Activated naive CD8-positive, alpha-beta T cell (primary cell): ENCODE measurements around the gene TMEM119.
"Not testable (repeated sequence)": the region's sequence is repeated elsewhere in the genome, so short reads cannot be mapped to it uniquely, and the experiment has no call there.

Experiments
- H3K27ac Mint-ChIP-seq: one replicate; pipeline ENCODE4 v1.8.0; 2021; ENCODE audit warnings: mixed read lengths
- H3K27me3 Mint-ChIP-seq: one replicate; pipeline ENCODE4 v1.8.0; 2021; ENCODE audit warnings: mixed read lengths
- H3K36me3 Mint-ChIP-seq: one replicate; pipeline ENCODE4 v1.8.0; 2021; ENCODE audit warnings: mixed read lengths
- H3K4me1 Mint-ChIP-seq: one replicate; pipeline ENCODE4 v1.8.0; 2021; ENCODE audit warnings: low read depth, mixed read lengths
- H3K4me3 Mint-ChIP-seq: one replicate; pipeline ENCODE4 v1.8.0; 2021; ENCODE audit warnings: mild to moderate bottlenecking, mixed read lengths
- H3K9me3 Mint-ChIP-seq: one replicate; pipeline ENCODE4 v1.8.0; 2021; ENCODE audit warnings: low read depth, mixed read lengths

Gene TMEM119

DNA sequence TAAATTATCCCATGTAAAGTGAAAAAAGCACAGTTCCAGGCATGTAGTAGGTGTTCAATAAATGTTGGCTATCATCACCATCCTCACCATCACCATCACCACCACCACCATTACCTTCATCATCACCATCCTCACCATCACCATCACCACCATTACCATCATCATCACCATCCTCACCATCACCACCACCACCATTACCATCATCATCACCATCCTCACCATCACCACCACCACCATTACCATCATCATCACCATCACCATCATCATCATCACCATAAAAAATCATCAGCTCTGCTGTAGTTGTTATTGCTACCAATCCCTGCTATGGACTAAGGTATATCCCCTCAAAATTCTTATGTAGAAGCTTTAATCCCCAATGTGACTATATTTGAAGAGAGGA lies 20.4 kb downstream of the TMEM119 start:
- Mint-ChIP-seq H3K4me3 (no peak overlapping the region), H3K9me3 (peaks cover 7% of the 10 kb centered on the region), H3K27me3 (no peaks in the 10 kb centered on the region), H3K36me3 (no peaks in the 10 kb centered on the region), H3K4me1 (peaks cover 44% of the 10 kb centered on the region), H3K27ac (peak overlapping the region; percentile 28)

GRCh38 chr12:108576660-108577234 lies 21.1 kb downstream of the TMEM119 start:
- H3K4me3 Mint-ChIP-seq = no peak overlapping the region
- H3K4me1 Mint-ChIP-seq = peaks cover 49% of the 10 kb centered on the region
- H3K27me3 Mint-ChIP-seq = no peaks in the 10 kb centered on the region
- H3K9me3 Mint-ChIP-seq = peaks cover 7% of the 10 kb centered on the region
- no peaks in the 10 kb centered on the region for H3K36me3 Mint-ChIP-seq
- peak overlapping the region; percentile 64 for H3K27ac Mint-ChIP-seq

GRCh38 chr12:108575199-108575912 lies 22.5 kb downstream of the TMEM119 start:
- H3K4me1 Mint-ChIP-seq = peaks cover 61% of the 10 kb centered on the region

DNA sequence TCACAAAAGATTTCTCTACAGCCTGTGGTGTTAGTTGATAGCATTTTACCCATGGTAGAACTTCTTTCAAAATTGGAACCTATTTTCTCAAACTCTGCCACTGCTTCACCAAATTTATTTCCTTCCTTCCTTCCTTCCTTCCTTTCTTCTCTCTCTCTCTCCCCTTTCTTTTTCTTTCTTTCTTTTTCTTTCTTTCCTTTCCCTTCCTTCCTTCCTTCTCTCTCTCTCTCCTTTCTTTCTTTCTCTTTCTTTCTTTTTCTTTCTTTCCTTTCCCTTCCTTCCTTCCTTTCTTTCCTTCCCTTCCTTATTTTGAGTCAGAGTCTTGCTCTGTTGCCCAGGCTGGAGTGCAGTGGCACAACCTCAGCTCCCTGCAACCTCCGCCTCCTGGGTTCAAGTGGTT lies 23.6 kb downstream of the TMEM119 start:
- not testable (repeated sequence) for H3K4me3 Mint-ChIP-seq, H3K27me3 Mint-ChIP-seq, H3K36me3 Mint-ChIP-seq, H3K9me3 Mint-ChIP-seq, H3K27ac Mint-ChIP-seq
- peaks cover 72% of the 10 kb centered on the region for H3K4me1 Mint-ChIP-seq

More at GRCh38 chr12:108575199-108575912, 22.5 kb downstream of the TMEM119 start:
- Mint-ChIP-seq H3K36me3 (no peaks in the 10 kb centered on the region), H3K27ac (peak overlapping the region; percentile 34), H3K27me3 (no peaks in the 10 kb centered on the region), H3K4me3 (peak overlapping the region; percentile 68), H3K9me3 (peaks cover 7% of the 10 kb centered on the region)

GRCh38 chr12:108573317-108573716 lies 24.6 kb downstream of the TMEM119 start:
- no peaks in the 10 kb centered on the region for H3K9me3 Mint-ChIP-seq
- peak overlapping the region; percentile 79 for H3K27ac Mint-ChIP-seq
- peaks cover 6% of the 10 kb centered on the region for H3K36me3 Mint-ChIP-seq
- H3K27me3 Mint-ChIP-seq = no peaks in the 10 kb centered on the region
- H3K4me1 Mint-ChIP-seq = peaks cover 79% of the 10 kb centered on the region
- peak overlapping the region; percentile 4 for H3K4me3 Mint-ChIP-seq

- Mint-ChIP-seq H3K4me3 (no peak overlapping the region), H3K27me3 (no peaks in the 10 kb centered on the region), H3K9me3 (no peaks in the 10 kb centered on the region), H3K36me3 (peaks cover 8% of the 10 kb centered on the region), H3K4me1 (peaks cover 88% of the 10 kb centered on the region), H3K27ac (no peak overlapping the region)
Observed at GRCh38 chr12:108572166-108572790, 25.6 kb downstream of the TMEM119 start.

DNA sequence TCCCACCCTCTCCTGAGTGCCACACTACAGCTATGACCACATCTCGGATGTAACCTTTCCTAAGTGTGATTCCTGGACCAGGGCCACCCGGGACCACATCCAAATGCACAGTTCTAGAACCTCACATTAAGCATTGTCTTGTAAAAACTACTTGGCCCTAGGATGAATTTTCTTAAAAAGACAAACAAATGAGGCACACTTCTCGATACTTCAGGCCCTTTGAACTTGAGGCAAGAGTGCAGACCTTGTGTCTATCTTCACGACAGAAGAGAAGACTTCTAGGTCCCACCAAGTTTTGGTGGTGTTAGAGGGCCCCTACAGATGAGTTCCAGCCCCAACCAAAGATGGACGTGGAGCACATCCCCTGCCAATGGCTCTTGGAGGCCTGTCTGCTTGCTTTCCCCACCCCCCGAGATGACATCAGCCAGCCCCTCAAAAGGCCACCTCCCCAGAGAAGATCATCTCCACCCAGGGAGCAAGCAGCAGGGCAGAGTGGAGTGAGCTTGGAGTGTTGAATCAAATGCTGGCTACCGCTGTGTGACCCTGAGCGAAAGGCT lies 26.2 kb downstream of the TMEM119 start:
- Mint-ChIP-seq H3K36me3 (peaks cover 8% of the 10 kb centered on the region), H3K27ac (no peak overlapping the region), H3K27me3 (no peaks in the 10 kb centered on the region), H3K4me1 (peaks cover 90% of the 10 kb centered on the region), H3K9me3 (no peaks in the 10 kb centered on the region), H3K4me3 (no peak overlapping the region)

- peak overlapping the region; percentile 38 for H3K4me3 Mint-ChIP-seq
Observed at GRCh38 chr12:108570743-108571608, 26.9 kb downstream of the TMEM119 start.

DNA sequence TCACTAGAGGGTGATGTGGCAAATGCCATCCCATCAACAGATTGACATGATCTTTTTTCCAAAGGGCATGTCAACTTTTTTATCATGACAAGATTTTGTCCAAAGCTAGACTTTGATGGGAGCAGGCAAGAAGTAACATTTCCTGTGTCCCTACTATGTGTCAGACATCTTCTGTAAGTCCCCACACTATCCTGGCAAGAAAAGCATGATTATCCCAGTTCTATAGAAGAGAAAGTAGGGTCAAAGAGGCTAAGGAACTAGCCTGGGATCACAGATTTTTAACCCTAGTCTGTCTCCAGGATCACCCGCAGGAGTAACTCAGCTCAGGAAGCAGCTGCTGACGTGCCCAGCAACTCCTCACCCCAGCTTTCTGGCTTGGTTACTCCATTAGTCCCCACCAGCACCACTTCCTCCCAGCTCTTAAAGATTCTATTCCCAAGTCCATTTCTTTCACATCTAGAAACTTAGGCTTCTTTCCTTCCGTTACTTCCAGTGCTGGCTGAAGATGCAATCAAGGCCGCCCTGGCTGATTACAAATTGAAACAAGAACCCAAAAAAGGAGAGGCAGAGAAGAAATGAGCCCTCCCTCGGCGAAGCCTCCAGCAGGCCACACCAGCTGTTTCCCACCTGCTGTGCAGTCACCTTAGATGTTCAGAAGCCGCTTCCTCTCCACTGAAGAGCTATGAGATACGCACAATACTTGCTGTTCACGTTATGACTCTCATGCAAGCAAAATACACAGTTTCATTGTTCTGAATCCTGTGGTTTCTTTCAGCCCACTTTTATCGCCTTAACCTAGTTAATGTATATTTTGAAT lies 29.3 kb downstream of the TMEM119 start:
- Mint-ChIP-seq H3K27me3 (no peaks in the 10 kb centered on the region), H3K4me3 (peak overlapping the region; percentile 82), H3K27ac (peak overlapping the region; percentile 94), H3K9me3 (no peaks in the 10 kb centered on the region), H3K4me1 (peaks cover 87% of the 10 kb centered on the region), H3K36me3 (peaks cover 8% of the 10 kb centered on the region)

More at GRCh38 chr12:108570743-108571608, 26.9 kb downstream of the TMEM119 start:
- H3K27me3 Mint-ChIP-seq = no peaks in the 10 kb centered on the region
- H3K36me3 Mint-ChIP-seq = peaks cover 8% of the 10 kb centered on the region
- H3K27ac Mint-ChIP-seq = peak overlapping the region; percentile 81
- H3K9me3 Mint-ChIP-seq = no peaks in the 10 kb centered on the region
- H3K4me1 Mint-ChIP-seq = peaks cover 91% of the 10 kb centered on the region

- no peaks in the 10 kb centered on the region for H3K9me3 Mint-ChIP-seq
- peak overlapping the region; percentile 94 for H3K27ac Mint-ChIP-seq
- peaks cover 79% of the 10 kb centered on the region for H3K4me1 Mint-ChIP-seq
- no peaks in the 10 kb centered on the region for H3K27me3 Mint-ChIP-seq
- H3K4me3 Mint-ChIP-seq = peak overlapping the region; percentile 82
- peaks cover 8% of the 10 kb centered on the region for H3K36me3 Mint-ChIP-seq
Observed at GRCh38 chr12:108567406-108568337, 30.2 kb downstream of the TMEM119 start.

GRCh38 chr12:108566452-108566851 lies 31.4 kb downstream of the TMEM119 start:
- peak overlapping the region; percentile 27 for H3K4me3 Mint-ChIP-seq
- peaks cover 70% of the 10 kb centered on the region for H3K4me1 Mint-ChIP-seq
- no peaks in the 10 kb centered on the region for H3K27me3 Mint-ChIP-seq
- H3K9me3 Mint-ChIP-seq = no peaks in the 10 kb centered on the region
- peaks cover 8% of the 10 kb centered on the region for H3K36me3 Mint-ChIP-seq
- H3K27ac Mint-ChIP-seq = peak overlapping the region; percentile 83

DNA sequence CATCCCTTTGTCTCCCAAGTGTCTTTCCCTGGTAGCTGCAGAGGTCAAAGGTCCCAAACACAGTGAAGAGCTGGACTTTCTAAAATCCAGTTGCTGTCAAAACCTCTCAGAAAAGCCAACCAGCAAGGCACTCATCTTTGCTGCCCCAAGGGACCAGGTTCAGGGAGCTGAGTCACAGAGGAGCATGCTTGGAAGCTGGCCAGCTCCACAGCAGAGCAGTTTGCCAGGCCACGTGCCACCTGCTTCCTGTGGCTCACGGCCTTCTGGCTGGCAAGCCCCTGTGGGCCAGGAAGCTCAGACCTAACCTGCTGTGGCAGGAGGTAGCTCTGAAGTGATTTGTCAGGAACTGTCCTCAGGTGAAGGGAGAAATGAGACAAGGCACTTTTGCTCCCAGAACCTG lies 31.9 kb downstream of the TMEM119 start:
- Mint-ChIP-seq H3K27me3 (no peaks in the 10 kb centered on the region), H3K4me1 (peaks cover 67% of the 10 kb centered on the region), H3K27ac (peak overlapping the region; percentile 65), H3K36me3 (peaks cover 8% of the 10 kb centered on the region), H3K9me3 (no peaks in the 10 kb centered on the region), H3K4me3 (peak overlapping the region; percentile 27)

DNA sequence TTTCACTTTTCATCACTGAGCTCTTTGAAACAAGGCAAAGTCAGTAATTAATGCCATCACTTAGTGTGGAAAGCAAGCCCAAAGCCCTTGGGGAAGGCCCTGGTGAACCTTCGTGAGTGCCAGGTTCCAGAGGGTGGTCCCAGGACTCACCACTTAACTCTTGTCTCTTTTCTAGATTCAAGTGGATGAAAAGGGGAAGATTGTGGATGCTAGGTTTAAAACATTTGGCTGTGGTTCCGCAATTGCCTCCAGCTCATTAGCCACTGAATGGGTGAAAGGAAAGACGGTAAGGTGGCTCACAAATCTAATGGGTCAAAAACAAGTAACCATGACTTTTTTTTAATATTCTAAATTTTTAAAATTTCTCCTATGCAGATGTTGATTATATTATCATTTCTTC lies 32.7 kb downstream of the TMEM119 start:
- Mint-ChIP-seq H3K9me3 (no peaks in the 10 kb centered on the region), H3K27ac (peak overlapping the region; percentile 65), H3K27me3 (no peaks in the 10 kb centered on the region), H3K4me1 (peaks cover 61% of the 10 kb centered on the region), H3K4me3 (no peak overlapping the region), H3K36me3 (peaks cover 10% of the 10 kb centered on the region)
